HEK293 (cell line): ENCODE data around the gene SSTR3.

Experiments used
- CTCF ChIA-PET: fragments of 350-600 bp; formaldehyde crosslinking; extraction: SDS; loops from one replicate; lab custom pipeline; 2021; ENCODE audit warnings: antibody characterized with exemption; lab: Yijun Ruan, JAX
- POLR2A ChIA-PET: fragments of 300-600 bp; formaldehyde crosslinking; extraction: SDS; loops from one replicate; lab custom pipeline; 2020; ENCODE audit warnings: antibody characterized with exemption, inconsistent platforms; lab: Yijun Ruan, JAX
- H3K27ac ChIP-seq: fragments of 200-500 bp; sonication (Bioruptor generic); 2 replicates; pipeline ENCODE4 v1.5.1; 2014; ENCODE audit warnings: low read depth, low read length, control low read depth, inconsistent platforms; ENCODE audit errors: extremely low read depth
- H3K36me3 ChIP-seq, 2 experiments: fragments of 200-500 bp in 1 of 2; sonication (Bioruptor generic) in 1 of 2; 1 replicate in 1 of 2; 2 replicates in 1 of 2; pipeline ENCODE4 v1.5.1; 2014 to 2017; ENCODE audit warnings: inconsistent platforms in 2 of 2, low read length in 2 of 2; ENCODE audit not compliant: control insufficient read depth in 2 of 2, insufficient read depth in 1 of 2
- H3K4me1 ChIP-seq: fragments of 200-500 bp; sonication (Bioruptor generic); 2 replicates; pipeline ENCODE4 v1.5.1; 2014; ENCODE audit warnings: mild to moderate bottlenecking, low read length, inconsistent platforms; ENCODE audit not compliant: control insufficient read depth, insufficient read depth
- H3K4me3 ChIP-seq: 2 replicates; pipeline ENCODE4 v1.5.1; 2011; ENCODE audit warnings: low read depth, mild to moderate bottlenecking, control low read depth, low read length, moderate library complexity
- H3K9me3 ChIP-seq: fragments of 200-500 bp; sonication (Bioruptor generic); 2 replicates; pipeline ENCODE4 v1.5.1; 2014; ENCODE audit warnings: low read depth, low read length, inconsistent platforms; ENCODE audit not compliant: control insufficient read depth, insufficient read depth
- GFI1B ChIP-seq: fragments of 450-650 bp; formaldehyde crosslinking; IDR thresholded peaks from 2 replicates; pipeline ENCODE4 v1.5.1; 2016; ENCODE audit warnings: missing biosample characterization, missing genetic modification characterization
- HOXA7 ChIP-seq: sonication (generic); formaldehyde crosslinking; IDR thresholded peaks from 2 replicates; pipeline ENCODE4 v1.8.1; 2022; ENCODE audit warnings: missing genetic modification reagents, borderline replicate concordance
- HOXD13 ChIP-seq: sonication (generic); formaldehyde crosslinking; IDR thresholded peaks from 2 replicates; pipeline ENCODE4 v1.8.0; 2022; ENCODE audit warnings: missing genetic modification reagents, borderline replicate concordance
- KLF16 ChIP-seq: fragments of 450-650 bp; formaldehyde crosslinking; IDR thresholded peaks from 2 replicates; pipeline ENCODE4 v1.5.1; 2017; ENCODE audit warnings: missing biosample characterization, missing genetic modification characterization
- PRDM4 ChIP-seq: fragments of 450-650 bp; formaldehyde crosslinking; IDR thresholded peaks from 2 replicates; pipeline ENCODE4 v1.5.1; 2017; ENCODE audit warnings: missing biosample characterization, missing genetic modification characterization
- SCRT2 ChIP-seq: fragments of 450-650 bp; formaldehyde crosslinking; IDR thresholded peaks from 2 replicates; pipeline ENCODE4 v1.5.1; 2016; ENCODE audit warnings: missing biosample characterization, missing genetic modification characterization
- ZBTB17 ChIP-seq: fragments of 450-650 bp; formaldehyde crosslinking; IDR thresholded peaks from 2 replicates; pipeline ENCODE4 v1.5.1; 2016; ENCODE audit warnings: missing biosample characterization, missing genetic modification characterization
- ZFP37 ChIP-seq: fragments of 450-650 bp; formaldehyde crosslinking; IDR thresholded peaks from 2 replicates; pipeline ENCODE4 v1.5.1; 2016; ENCODE audit warnings: missing biosample characterization, missing genetic modification characterization
- ZNF140 ChIP-seq: fragments of 450-650 bp; formaldehyde crosslinking; IDR thresholded peaks from 2 replicates; pipeline ENCODE4 v1.5.1; 2016; ENCODE audit warnings: missing biosample characterization, missing genetic modification characterization
- ZNF157 ChIP-seq: fragments of 450-650 bp; formaldehyde crosslinking; IDR thresholded peaks from 2 replicates; pipeline ENCODE4 v1.5.1; 2016; ENCODE audit warnings: missing biosample characterization, missing genetic modification characterization
- ZNF223 ChIP-seq: fragments of 450-650 bp; formaldehyde crosslinking; IDR thresholded peaks from 2 replicates; pipeline ENCODE4 v1.5.1; 2016; ENCODE audit warnings: missing biosample characterization, missing genetic modification characterization
- ZNF280D ChIP-seq: fragments of 450-650 bp; formaldehyde crosslinking; IDR thresholded peaks from 2 replicates; pipeline ENCODE4 v1.5.1; 2016; ENCODE audit warnings: missing biosample characterization, missing genetic modification characterization
- ZNF48 ChIP-seq: fragments of 450-650 bp; formaldehyde crosslinking; IDR thresholded peaks from 2 replicates; pipeline ENCODE4 v1.5.1; 2016; ENCODE audit warnings: missing biosample characterization, missing genetic modification characterization
- ZNF585B ChIP-seq: fragments of 450-650 bp; formaldehyde crosslinking; IDR thresholded peaks from 2 replicates; pipeline ENCODE4 v1.5.1; 2016; ENCODE audit warnings: missing biosample characterization, missing genetic modification characterization
- ZNF626 ChIP-seq: fragments of 450-650 bp; sonication (Bioruptor Pico); formaldehyde crosslinking; IDR thresholded peaks from 2 replicates; pipeline ENCODE4 v1.5.1; 2018; ENCODE audit warnings: missing biosample characterization, missing genetic modification characterization, inconsistent platforms
- ZNF664 ChIP-seq: fragments of 450-650 bp; formaldehyde crosslinking; IDR thresholded peaks from 2 replicates; pipeline ENCODE4 v1.5.1; 2016; ENCODE audit warnings: missing biosample characterization, missing genetic modification characterization
- ZNF768 ChIP-seq: fragments of 450-650 bp; formaldehyde crosslinking; IDR thresholded peaks from 2 replicates; pipeline ENCODE4 v1.5.1; 2018; ENCODE audit warnings: missing biosample characterization, mild to moderate bottlenecking, missing genetic modification characterization
- TF ChIP-seq, protein P1 (sequence below): fragments of 450-650 bp; formaldehyde crosslinking; IDR thresholded peaks from 2 replicates; pipeline ENCODE4 v1.5.1; 2017; ENCODE audit warnings: missing biosample characterization, mild to moderate bottlenecking, missing genetic modification characterization, moderate library complexity
- TF ChIP-seq, protein P2 (sequence below): fragments of 450-650 bp; formaldehyde crosslinking; IDR thresholded peaks from 2 replicates; pipeline ENCODE4 v1.5.1; 2016; ENCODE audit warnings: missing biosample characterization, missing genetic modification characterization, low read depth
- TF ChIP-seq, protein P3 (sequence below): fragments of 450-650 bp; IDR thresholded peaks from 2 replicates; pipeline ENCODE4 v1.5.1; 2018; ENCODE audit warnings: missing biosample characterization, mild to moderate bottlenecking, missing genetic modification characterization

The SSTR3 gene

DNA sequence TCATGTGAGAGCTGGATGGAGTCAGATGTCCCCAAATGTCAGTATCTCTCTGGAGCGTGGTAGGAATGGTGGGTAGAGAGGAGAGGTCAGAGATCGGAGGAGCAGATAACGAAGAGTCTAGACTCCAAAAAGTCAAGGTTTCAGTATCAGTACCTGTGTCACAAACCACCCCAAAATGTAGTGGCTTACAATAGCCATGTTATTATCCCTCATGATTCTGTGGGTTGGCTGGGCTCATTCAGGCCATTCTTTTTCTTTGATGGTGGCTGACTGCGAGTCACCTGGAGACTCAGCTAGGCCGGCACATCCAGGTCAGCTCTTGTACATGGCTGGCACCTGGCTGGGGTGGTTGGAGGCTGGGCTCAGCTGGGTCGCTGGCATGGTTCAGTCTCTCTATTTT lies 7.3 kb upstream of the SSTR3 start:
- Histone ChIP-seq H3K36me3 (no peaks in the 10 kb centered on the region), H3K4me3 (no peak overlapping the region), H3K27ac (no peak overlapping the region), H3K9me3 (no peaks in the 10 kb centered on the region), H3K4me1 (no peaks in the 10 kb centered on the region)
- POLR2A ChIA-PET, result no interaction called here
- CTCF ChIA-PET, result interaction anchor here (2.1 kb wide), 1 partner anchor 20 kb away, joined by 10 read pairs; no protein-coding TSS in a partner anchor
- TF ChIP-seq SCRT2 (tag by site-specific recombination) (no peak), PRDM4 (tag by site-specific recombination) (no peak), ZNF223 (tag by site-specific recombination) (no peak), ZBTB17 (tag by site-specific recombination) (no peak), ZNF48 (tag by site-specific recombination) (no peak), ZNF585B (tag by site-specific recombination) (no peak)
- TF ChIP-seq, protein P1, sequence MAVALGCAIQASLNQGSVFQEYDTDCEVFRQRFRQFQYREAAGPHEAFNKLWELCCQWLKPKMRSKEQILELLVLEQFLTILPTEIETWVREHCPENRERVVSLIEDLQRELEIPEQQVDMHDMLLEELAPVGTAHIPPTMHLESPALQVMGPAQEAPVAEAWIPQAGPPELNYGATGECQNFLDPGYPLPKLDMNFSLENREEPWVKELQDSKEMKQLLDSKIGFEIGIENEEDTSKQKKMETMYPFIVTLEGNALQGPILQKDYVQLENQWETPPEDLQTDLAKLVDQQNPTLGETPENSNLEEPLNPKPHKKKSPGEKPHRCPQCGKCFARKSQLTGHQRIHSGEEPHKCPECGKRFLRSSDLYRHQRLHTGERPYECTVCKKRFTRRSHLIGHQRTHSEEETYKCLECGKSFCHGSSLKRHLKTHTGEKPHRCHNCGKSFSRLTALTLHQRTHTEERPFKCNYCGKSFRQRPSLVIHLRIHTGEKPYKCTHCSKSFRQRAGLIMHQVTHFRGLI (tag by site-specific recombination), result no peak
- TF ChIP-seq, protein P2, sequence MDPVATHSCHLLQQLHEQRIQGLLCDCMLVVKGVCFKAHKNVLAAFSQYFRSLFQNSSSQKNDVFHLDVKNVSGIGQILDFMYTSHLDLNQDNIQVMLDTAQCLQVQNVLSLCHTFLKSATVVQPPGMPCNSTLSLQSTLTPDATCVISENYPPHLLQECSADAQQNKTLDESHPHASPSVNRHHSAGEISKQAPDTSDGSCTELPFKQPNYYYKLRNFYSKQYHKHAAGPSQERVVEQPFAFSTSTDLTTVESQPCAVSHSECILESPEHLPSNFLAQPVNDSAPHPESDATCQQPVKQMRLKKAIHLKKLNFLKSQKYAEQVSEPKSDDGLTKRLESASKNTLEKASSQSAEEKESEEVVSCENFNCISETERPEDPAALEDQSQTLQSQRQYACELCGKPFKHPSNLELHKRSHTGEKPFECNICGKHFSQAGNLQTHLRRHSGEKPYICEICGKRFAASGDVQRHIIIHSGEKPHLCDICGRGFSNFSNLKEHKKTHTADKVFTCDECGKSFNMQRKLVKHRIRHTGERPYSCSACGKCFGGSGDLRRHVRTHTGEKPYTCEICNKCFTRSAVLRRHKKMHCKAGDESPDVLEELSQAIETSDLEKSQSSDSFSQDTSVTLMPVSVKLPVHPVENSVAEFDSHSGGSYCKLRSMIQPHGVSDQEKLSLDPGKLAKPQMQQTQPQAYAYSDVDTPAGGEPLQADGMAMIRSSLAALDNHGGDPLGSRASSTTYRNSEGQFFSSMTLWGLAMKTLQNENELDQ (tag by site-specific recombination), result no peak
- TF ChIP-seq, protein P3, sequence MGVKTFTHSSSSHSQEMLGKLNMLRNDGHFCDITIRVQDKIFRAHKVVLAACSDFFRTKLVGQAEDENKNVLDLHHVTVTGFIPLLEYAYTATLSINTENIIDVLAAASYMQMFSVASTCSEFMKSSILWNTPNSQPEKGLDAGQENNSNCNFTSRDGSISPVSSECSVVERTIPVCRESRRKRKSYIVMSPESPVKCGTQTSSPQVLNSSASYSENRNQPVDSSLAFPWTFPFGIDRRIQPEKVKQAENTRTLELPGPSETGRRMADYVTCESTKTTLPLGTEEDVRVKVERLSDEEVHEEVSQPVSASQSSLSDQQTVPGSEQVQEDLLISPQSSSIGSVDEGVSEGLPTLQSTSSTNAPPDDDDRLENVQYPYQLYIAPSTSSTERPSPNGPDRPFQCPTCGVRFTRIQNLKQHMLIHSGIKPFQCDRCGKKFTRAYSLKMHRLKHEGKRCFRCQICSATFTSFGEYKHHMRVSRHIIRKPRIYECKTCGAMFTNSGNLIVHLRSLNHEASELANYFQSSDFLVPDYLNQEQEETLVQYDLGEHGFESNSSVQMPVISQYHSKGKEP (tag by site-specific recombination), result no peak

DNA sequence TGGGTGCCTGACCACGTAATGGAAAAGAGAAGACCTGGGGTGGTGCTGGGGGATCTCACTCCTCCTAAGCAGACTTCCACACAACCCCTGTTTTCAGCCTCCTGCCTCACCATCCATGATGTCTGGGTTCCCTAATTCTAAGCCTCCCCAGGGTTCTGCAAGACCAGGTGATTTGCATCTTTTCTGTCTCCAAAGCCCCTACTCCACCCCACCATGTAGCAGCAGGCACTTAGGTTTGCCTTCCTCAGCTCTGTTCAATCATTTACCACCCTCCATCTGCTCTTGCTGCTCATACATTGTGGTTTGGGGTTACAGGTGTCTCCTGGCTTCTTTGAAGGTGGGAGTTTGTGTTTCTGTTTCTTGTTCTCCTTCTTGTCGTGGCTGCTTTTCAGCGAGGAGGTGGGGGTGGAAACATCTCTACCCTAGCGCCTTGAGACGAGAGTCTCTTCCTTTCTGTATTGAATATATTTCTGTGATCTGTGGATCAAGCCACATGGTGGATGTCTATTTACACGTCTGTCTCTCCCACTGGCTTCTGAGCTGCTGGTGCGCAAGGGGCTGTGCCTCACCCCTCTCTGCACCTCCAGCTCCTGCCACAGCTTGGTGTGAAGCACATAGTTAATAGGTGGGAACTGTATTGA lies 6.6 kb upstream of the SSTR3 start:
- CTCF ChIA-PET, result interaction anchor here (2.1 kb wide), 1 partner anchor 19 kb away, joined by 10 read pairs; no protein-coding TSS in a partner anchor
- POLR2A ChIA-PET, result no interaction called here
- H3K4me3 ChIP-seq, result no peak overlapping the region

DNA sequence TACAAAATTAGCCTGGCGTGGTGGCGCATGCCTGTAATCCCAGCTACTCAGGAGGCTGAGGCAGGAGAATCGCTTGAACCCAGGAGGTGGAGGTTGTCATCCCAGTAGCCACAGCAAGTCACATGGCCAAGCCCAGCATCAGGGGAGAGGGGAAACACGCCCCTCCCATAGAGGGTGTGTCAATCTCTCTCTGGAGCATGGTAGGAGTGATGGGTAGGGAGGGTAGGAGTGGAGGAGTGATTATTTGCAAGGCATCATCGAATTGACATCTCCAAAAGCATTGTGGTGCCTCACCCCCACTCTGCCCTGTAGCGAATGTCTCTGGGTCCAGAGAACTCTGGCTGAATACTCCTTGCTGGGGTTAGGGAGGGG lies 6.1 kb upstream of the SSTR3 start:
- ChIA-PET POLR2A (interaction anchor here (1.3 kb wide), 1 partner anchor 19 kb away, joined by 4 read pairs; no protein-coding TSS in a partner anchor), CTCF (interaction anchor here (0.6 to 2.9 kb wide), 3 partner anchors 19 to 1032 kb away, joined by 3 to 19 read pairs (median 10); no protein-coding TSS in a partner anchor)
- H3K27ac ChIP-seq, result no peak overlapping the region
- no peaks in the 10 kb centered on the region for H3K36me3 ChIP-seq
- no peaks in the 10 kb centered on the region for H3K4me1 ChIP-seq
- no peak overlapping the region for H3K4me3 ChIP-seq
- no peaks in the 10 kb centered on the region for H3K9me3 ChIP-seq
- TF ChIP-seq ZNF157 (tag by site-specific recombination) (no peak), GFI1B (tag by site-specific recombination) (no peak), ZNF626 (tag by site-specific recombination) (no peak), ZNF140 (no peak), ZNF280D (no peak), ZNF768 (no peak), ZFP37 (no peak), HOXD13 (CRISPR knock-in tag) (no peak), HOXA7 (CRISPR knock-in tag) (no peak), KLF16 (tag by site-specific recombination) (no peak)

More for the DNA sequence above, 6.6 kb upstream of the SSTR3 start:
- Histone ChIP-seq H3K4me1 (no peaks in the 10 kb centered on the region), H3K27ac (no peak overlapping the region), H3K36me3 (no peaks in the 10 kb centered on the region), H3K9me3 (no peaks in the 10 kb centered on the region)
- TF ChIP-seq ZNF664 (tag by site-specific recombination), result no peak
